WTC11 (cell line): ENCODE measurements around the gene NOM1. TPM values are rescaled to one million over a fixed set of nuclear protein-coding genes. Genes with fewer than 3 reads are reported as not detected.

Experiments
- ATAC-seq: fragments of 200-7000 bp; cut with Tn5 transposase; 2 replicates; pipeline ENCODE4 v1.10.0; 2021; ENCODE audit warnings: mild to moderate bottlenecking, moderate library complexity
- CTCF ChIA-PET: fragments of 300-600 bp; sonication (Branson Sonifier 250); formaldehyde crosslinking; loops from one replicate; lab custom pipeline; 2021; ENCODE audit warnings: antibody characterized with exemption; lab: Charles Lee
- POLR2A ChIA-PET: fragments of 350-600 bp; sonication (Branson Sonifier 250); formaldehyde crosslinking; loops from one replicate; lab custom pipeline; 2021; ENCODE audit warnings: antibody characterized with exemption; lab: Charles Lee
- DNase-seq: peaks from one replicate; pipeline ENCODE4 v3.0.0; 2021; ENCODE audit warnings: low spot score
- H3K27ac Mint-ChIP-seq: 2 replicates; pipeline ENCODE4 v1.8.0; 2021; ENCODE audit warnings: mixed read lengths
- H3K27me3 Mint-ChIP-seq: 2 replicates; pipeline ENCODE4 v1.8.0; 2021; ENCODE audit warnings: low read depth, mild to moderate bottlenecking, moderate library complexity, mixed read lengths
- H3K36me3 Mint-ChIP-seq: 2 replicates; pipeline ENCODE4 v1.8.0; 2021; ENCODE audit warnings: mixed read lengths
- H3K4me1 Mint-ChIP-seq: 2 replicates; pipeline ENCODE4 v1.8.0; 2022; ENCODE audit warnings: mixed read lengths
- H3K4me3 Mint-ChIP-seq: 2 replicates; pipeline ENCODE4 v1.8.0; 2021; ENCODE audit warnings: mild to moderate bottlenecking, moderate library complexity, mixed read lengths
- H3K9me3 Mint-ChIP-seq: 2 replicates; pipeline ENCODE4 v1.8.0; 2021; ENCODE audit warnings: mixed read lengths
- ATF1 ChIP-seq: sonication (generic); formaldehyde crosslinking; IDR thresholded peaks from 2 replicates; pipeline ENCODE4 v1.8.1; 2023; ENCODE audit warnings: mild to moderate bottlenecking, moderate library complexity, missing genetic modification reagents
- FOXK1 ChIP-seq: sonication (generic); formaldehyde crosslinking; IDR thresholded peaks from 2 replicates; pipeline ENCODE4 v1.8.0; 2022; ENCODE audit warnings: mild to moderate bottlenecking, moderate library complexity, missing genetic modification reagents
- GABPB1 ChIP-seq: sonication (generic); formaldehyde crosslinking; IDR thresholded peaks from 2 replicates; pipeline ENCODE4 v1.8.1; 2023; ENCODE audit warnings: mild to moderate bottlenecking, missing genetic modification reagents
- GTF2I ChIP-seq: fragments of 250-450 bp; sonication (Bioruptor Pico); conservative IDR thresholded peaks from 2 replicates; pipeline ENCODE4 v1.4.0; 2021; ENCODE audit warnings: mild to moderate bottlenecking
- HMGA2 ChIP-seq: fragments of 250-450 bp; sonication (Bioruptor Pico); IDR thresholded peaks from 2 replicates; pipeline ENCODE4 v1.4.0; 2021; ENCODE audit warnings: mild to moderate bottlenecking, moderate library complexity
- NFATC4 ChIP-seq: fragments of 250-450 bp; sonication (Bioruptor Pico); IDR thresholded peaks from 2 replicates; pipeline ENCODE4 v1.9.0; 2021; ENCODE audit warnings: mild to moderate bottlenecking
- NFE2L1 ChIP-seq: sonication (generic); formaldehyde crosslinking; IDR thresholded peaks from 2 replicates; pipeline ENCODE4 v1.8.1; 2023; ENCODE audit warnings: missing genetic modification reagents
- NFYB ChIP-seq: sonication (generic); formaldehyde crosslinking; conservative IDR thresholded peaks from 2 replicates; pipeline ENCODE4 v1.8.0; 2022; ENCODE audit warnings: low read depth, missing genetic modification reagents
- NR1H2 ChIP-seq: sonication (generic); formaldehyde crosslinking; IDR thresholded peaks from 2 replicates; pipeline ENCODE4 v1.9.0; 2021; ENCODE audit warnings: mild to moderate bottlenecking, moderate library complexity, missing genetic modification reagents
- NR2C2 ChIP-seq: sonication (generic); formaldehyde crosslinking; IDR thresholded peaks from 2 replicates; pipeline ENCODE4 v1.8.0; 2022; ENCODE audit warnings: mild to moderate bottlenecking, missing genetic modification reagents
- ZNF232 ChIP-seq: sonication (generic); formaldehyde crosslinking; IDR thresholded peaks from 2 replicates; pipeline ENCODE4 v1.8.0; 2022; ENCODE audit warnings: mild to moderate bottlenecking, missing genetic modification reagents
- ZNF317 ChIP-seq: sonication (generic); formaldehyde crosslinking; IDR thresholded peaks from 2 replicates; pipeline ENCODE4 v1.8.1; 2023; ENCODE audit warnings: low read depth, mild to moderate bottlenecking, moderate library complexity, missing genetic modification reagents, borderline replicate concordance
- total RNA-seq: library from RNA; stranded (reverse); gene quantifications from 3 replicates; pipeline ENCODE4 v1.2.3, GENCODE V29; 2021
- TF ChIP-seq, protein P1 (sequence below): sonication (generic); formaldehyde crosslinking; IDR thresholded peaks from 2 replicates; pipeline ENCODE4 v1.8.1; 2022; ENCODE audit warnings: missing genetic modification reagents, borderline replicate concordance
- TF ChIP-seq, protein P2 (sequence below): fragments of 250-450 bp; sonication (Bioruptor Pico); IDR thresholded peaks from 2 replicates; pipeline ENCODE4 v1.9.0; 2021; ENCODE audit warnings: mild to moderate bottlenecking
- TF ChIP-seq, protein P3 (sequence below): sonication (generic); formaldehyde crosslinking; conservative IDR thresholded peaks from 2 replicates; pipeline ENCODE4 v1.8.1; 2022; ENCODE audit warnings: mild to moderate bottlenecking, missing genetic modification reagents
- TF ChIP-seq, protein P4 (sequence below): sonication (generic); formaldehyde crosslinking; IDR thresholded peaks from 2 replicates; pipeline ENCODE4 v1.8.0; 2022; ENCODE audit warnings: mild to moderate bottlenecking, missing genetic modification reagents
- TF ChIP-seq, protein P5 (sequence below): sonication (generic); formaldehyde crosslinking; IDR thresholded peaks from 2 replicates; pipeline ENCODE4 v1.8.1; 2022; ENCODE audit warnings: low read depth, missing genetic modification reagents, borderline replicate concordance

NOM1 gene
- total RNA-seq, 1 experiment from 2014 or later: 38.5 TPM

DNA sequence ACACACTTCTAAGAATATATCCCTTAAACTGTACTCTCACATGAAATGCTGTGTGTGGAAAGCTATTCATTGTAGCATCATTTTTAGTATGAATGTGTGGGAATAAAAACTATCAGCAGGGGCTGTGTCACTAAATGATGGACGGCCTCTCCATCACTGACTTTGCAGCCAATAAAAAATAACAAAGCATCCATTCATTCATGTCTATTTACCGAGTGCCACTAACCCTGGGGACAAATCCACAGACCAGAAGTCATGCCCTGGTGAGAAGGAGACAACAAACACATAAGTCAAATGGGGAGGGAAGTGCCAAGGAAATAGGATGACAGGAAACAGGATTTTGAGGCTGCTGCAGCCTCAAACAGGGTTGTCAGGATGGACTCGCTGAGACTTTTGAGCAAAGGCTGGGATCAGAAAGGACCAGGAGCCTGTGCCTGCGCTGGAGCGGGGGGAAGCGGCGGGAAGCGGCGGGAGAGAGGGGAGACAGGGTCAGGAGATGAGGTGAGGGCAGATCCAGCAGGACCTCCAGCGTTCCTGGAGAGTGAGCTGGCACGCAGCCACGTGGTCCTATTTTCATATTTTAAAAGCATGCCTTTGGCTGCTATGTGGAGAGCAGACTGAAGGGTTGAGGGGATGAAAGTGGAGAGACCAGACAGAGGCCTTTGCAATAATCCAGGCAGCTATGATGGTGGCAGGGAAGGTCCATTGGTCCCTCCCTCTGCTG, 2.2 kb upstream of the NOM1 start (continued):
- TF ChIP-seq NFATC4: no peak
- TF ChIP-seq, protein P1, sequence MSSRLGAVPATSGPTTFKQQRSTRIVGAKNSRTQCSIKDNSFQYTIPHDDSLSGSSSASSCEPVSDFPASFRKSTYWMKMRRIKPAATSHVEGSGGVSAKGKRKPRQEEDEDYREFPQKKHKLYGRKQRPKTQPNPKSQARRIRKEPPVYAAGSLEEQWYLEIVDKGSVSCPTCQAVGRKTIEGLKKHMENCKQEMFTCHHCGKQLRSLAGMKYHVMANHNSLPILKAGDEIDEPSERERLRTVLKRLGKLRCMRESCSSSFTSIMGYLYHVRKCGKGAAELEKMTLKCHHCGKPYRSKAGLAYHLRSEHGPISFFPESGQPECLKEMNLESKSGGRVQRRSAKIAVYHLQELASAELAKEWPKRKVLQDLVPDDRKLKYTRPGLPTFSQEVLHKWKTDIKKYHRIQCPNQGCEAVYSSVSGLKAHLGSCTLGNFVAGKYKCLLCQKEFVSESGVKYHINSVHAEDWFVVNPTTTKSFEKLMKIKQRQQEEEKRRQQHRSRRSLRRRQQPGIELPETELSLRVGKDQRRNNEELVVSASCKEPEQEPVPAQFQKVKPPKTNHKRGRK (CRISPR knock-in tag): no peak
- TF ChIP-seq, protein P2, sequence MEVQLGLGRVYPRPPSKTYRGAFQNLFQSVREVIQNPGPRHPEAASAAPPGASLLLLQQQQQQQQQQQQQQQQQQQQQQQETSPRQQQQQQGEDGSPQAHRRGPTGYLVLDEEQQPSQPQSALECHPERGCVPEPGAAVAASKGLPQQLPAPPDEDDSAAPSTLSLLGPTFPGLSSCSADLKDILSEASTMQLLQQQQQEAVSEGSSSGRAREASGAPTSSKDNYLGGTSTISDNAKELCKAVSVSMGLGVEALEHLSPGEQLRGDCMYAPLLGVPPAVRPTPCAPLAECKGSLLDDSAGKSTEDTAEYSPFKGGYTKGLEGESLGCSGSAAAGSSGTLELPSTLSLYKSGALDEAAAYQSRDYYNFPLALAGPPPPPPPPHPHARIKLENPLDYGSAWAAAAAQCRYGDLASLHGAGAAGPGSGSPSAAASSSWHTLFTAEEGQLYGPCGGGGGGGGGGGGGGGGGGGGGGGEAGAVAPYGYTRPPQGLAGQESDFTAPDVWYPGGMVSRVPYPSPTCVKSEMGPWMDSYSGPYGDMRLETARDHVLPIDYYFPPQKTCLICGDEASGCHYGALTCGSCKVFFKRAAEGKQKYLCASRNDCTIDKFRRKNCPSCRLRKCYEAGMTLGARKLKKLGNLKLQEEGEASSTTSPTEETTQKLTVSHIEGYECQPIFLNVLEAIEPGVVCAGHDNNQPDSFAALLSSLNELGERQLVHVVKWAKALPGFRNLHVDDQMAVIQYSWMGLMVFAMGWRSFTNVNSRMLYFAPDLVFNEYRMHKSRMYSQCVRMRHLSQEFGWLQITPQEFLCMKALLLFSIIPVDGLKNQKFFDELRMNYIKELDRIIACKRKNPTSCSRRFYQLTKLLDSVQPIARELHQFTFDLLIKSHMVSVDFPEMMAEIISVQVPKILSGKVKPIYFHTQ: no peak

DNA sequence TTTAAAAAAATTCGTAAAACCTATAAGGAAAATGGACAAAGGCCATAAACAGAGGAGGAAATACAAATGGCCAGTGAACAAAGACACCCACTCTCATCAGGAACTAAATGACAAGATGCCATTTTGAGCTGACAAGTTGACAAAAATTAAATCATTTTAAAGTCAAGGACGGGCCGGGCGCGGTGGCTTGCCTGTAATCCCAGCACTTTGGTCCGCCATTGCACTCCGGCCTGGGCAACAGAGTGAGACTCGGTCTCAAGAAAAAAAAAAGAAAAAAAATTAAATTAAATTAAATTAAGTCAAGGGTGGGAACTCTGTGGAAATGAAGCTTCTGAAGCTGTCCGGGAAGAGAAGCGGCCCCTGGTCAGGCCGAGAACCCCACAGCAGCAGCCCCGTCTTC, 1.2 kb upstream of the NOM1 start:
- Mint-ChIP-seq H3K9me3 (no peaks in the 10 kb centered on the region), H3K27me3 (peaks cover 7% of the 10 kb centered on the region), H3K4me1 (peaks cover 33% of the 10 kb centered on the region), H3K27ac (no peak overlapping the region), H3K4me3 (no peak overlapping the region), H3K36me3 (peaks cover 13% of the 10 kb centered on the region)
- DNase-seq (no peak), ATAC-seq (no peak)
- ChIA-PET CTCF (interaction anchor here (1.2 to 2.3 kb wide), 4 partner anchors 8 to 326 kb away, joined by 3 to 10 read pairs (median 6); no protein-coding TSS in a partner anchor), POLR2A (no interaction called here)
- TF ChIP-seq HMGA2 (CRISPR knock-in tag): no peak
- TF ChIP-seq FOXK1: no peak
- TF ChIP-seq NR1H2: no peak
- TF ChIP-seq, protein P3, sequence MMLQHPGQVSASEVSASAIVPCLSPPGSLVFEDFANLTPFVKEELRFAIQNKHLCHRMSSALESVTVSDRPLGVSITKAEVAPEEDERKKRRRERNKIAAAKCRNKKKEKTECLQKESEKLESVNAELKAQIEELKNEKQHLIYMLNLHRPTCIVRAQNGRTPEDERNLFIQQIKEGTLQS: no peak
- TF ChIP-seq ZNF317 (CRISPR knock-in tag): no peak
- TF ChIP-seq GTF2I (CRISPR knock-in tag): no peak
- TF ChIP-seq, protein P4, sequence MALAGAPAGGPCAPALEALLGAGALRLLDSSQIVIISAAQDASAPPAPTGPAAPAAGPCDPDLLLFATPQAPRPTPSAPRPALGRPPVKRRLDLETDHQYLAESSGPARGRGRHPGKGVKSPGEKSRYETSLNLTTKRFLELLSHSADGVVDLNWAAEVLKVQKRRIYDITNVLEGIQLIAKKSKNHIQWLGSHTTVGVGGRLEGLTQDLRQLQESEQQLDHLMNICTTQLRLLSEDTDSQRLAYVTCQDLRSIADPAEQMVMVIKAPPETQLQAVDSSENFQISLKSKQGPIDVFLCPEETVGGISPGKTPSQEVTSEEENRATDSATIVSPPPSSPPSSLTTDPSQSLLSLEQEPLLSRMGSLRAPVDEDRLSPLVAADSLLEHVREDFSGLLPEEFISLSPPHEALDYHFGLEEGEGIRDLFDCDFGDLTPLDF (CRISPR knock-in tag): no peak
- no peak for TF ChIP-seq NFYB (CRISPR knock-in tag)
- TF ChIP-seq NFE2L1 (CRISPR knock-in tag): no peak
- no peak for TF ChIP-seq GABPB1 (CRISPR knock-in tag)
- TF ChIP-seq ATF1 (CRISPR knock-in tag): no peak
- no peak for TF ChIP-seq NR2C2 (CRISPR knock-in tag)
- TF ChIP-seq ZNF232 (CRISPR knock-in tag): no peak
- TF ChIP-seq, protein P5, sequence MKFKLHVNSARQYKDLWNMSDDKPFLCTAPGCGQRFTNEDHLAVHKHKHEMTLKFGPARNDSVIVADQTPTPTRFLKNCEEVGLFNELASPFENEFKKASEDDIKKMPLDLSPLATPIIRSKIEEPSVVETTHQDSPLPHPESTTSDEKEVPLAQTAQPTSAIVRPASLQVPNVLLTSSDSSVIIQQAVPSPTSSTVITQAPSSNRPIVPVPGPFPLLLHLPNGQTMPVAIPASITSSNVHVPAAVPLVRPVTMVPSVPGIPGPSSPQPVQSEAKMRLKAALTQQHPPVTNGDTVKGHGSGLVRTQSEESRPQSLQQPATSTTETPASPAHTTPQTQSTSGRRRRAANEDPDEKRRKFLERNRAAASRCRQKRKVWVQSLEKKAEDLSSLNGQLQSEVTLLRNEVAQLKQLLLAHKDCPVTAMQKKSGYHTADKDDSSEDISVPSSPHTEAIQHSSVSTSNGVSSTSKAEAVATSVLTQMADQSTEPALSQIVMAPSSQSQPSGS: no peak
